Measurements from ENCODE around the gene ADAMTS5.

- TF ChIP-seq CTCF (IDR thresholded peaks at IDR 0.05) = no peak
- peak in 1 of 2 donors; percentile 21 for TF ChIP-seq POLR2A (IDR thresholded peaks at IDR 0.05)
These were observed 233 bp downstream of the ADAMTS5 start for GRCh38 chr21:26966649-26967061.

Data from Peyer's patch (tissue), 4 donors.